Lower leg skin (tissue), 4 donors: ENCODE measurements around the gene ZDHHC3. TPM values are rescaled to one million over a fixed set of nuclear protein-coding genes. Genes with fewer than 3 reads are reported as not detected.

Experiments
- DNase-seq, 2 donors: peaks; one replicate each; pipeline ENCODE4 v3.0.0-alpha.2; 2019; ENCODE audit warnings: low spot score in 2 of 2
- H3K4me3 ChIP-seq: fragments of 200-600 bp; sonication (generic); 2 replicates; pipeline ENCODE4 v1.5.1; 2017; ENCODE audit warnings: mild to moderate bottlenecking, low read depth; ENCODE audit not compliant: poor library complexity, severe bottlenecking
- CTCF ChIP-seq, 3 donors: fragments of 450-650 bp; IDR thresholded peaks; one replicate each; pipeline ENCODE4 v1.5.1; 2016; ENCODE audit warnings: antibody characterized with exemption in 3 of 3, mild to moderate bottlenecking in 3 of 3, moderate library complexity in 2 of 3
- POLR2A ChIP-seq, 2 donors: fragments of 450-650 bp; IDR thresholded peaks; one replicate each; pipeline ENCODE4 v1.6.1; 2016 to 2017; ENCODE audit warnings: antibody characterized with exemption in 2 of 2, mild to moderate bottlenecking in 1 of 2, moderate library complexity in 1 of 2
- WGBS, 2 donors: methylation state at CpG; one replicate each; pipeline ENCODE4 v1.1.5; 2018; 5-methylcytosine and 5-hydroxymethylcytosine counted together
- intact Hi-C: fragments of 100-400 bp; cut with DNase I; formaldehyde crosslinking; loops from one replicate; pipeline ENCODE4 v1.15.0; 2023; ENCODE audit warnings: low total_unique reads
- total RNA-seq, 4 donors: library from RNA; depleted of rRNA; stranded (reverse); fragments of >200 nt; gene quantifications; one replicate each; pipeline ENCODE4 v1.1.0, GENCODE V29; 2016

Gene ZDHHC3
- total RNA-seq, 4 donors from 2014 or later = 146 to 177 (median 159) TPM

GRCh38 chr3:44923632-44924456 lies 52.1 kb downstream of the ZDHHC3 start:
- intact Hi-C loops = no loop called here
- WGBS, 2 donors = 68 to 73% methylated on average over 3 of the region's 3 CpGs
- no peak for TF ChIP-seq CTCF (IDR thresholded peaks at IDR 0.05)
- no peak for DNase-seq
- H3K4me3 ChIP-seq = no peak overlapping the region

- no peak for DNase-seq
- intact Hi-C loops = no loop called here
- 84% methylated on average over 3 of the region's 3 CpGs for WGBS, 2 donors
- TF ChIP-seq CTCF (IDR thresholded peaks at IDR 0.05) = no peak
- no peak for TF ChIP-seq POLR2A (IDR thresholded peaks at IDR 0.05)
- no peak overlapping the region for H3K4me3 ChIP-seq
These were observed 55.9 kb downstream of the ZDHHC3 start for GRCh38 chr3:44920081-44920480.

- WGBS, 2 donors = 55 to 89% methylated on average over 6 of the region's 6 CpGs
- DNase-seq = no peak
- H3K4me3 ChIP-seq = no peak overlapping the region
- TF ChIP-seq CTCF (IDR thresholded peaks at IDR 0.05) = no peak
- no peak for TF ChIP-seq POLR2A (IDR thresholded peaks at IDR 0.05)
- intact Hi-C loops = loop anchor here (10.0 kb wide), 2 partner anchors 116 to 384 kb away; no protein-coding TSS in a partner anchor
These were observed 57.4 kb downstream of the ZDHHC3 start for GRCh38 chr3:44918581-44918980.

- TF ChIP-seq POLR2A (IDR thresholded peaks at IDR 0.05) (no peak), CTCF (IDR thresholded peaks at IDR 0.05) (no peak)
- 89 to 91% methylated on average over 12 of the region's 12 CpGs for WGBS, 2 donors
- DNase-seq = no peak
- no peak overlapping the region for H3K4me3 ChIP-seq
- intact Hi-C loops = loop anchor here (10.0 kb wide), 2 partner anchors 117 to 383 kb away; no protein-coding TSS in a partner anchor
These were observed 57.9 kb downstream of the ZDHHC3 start for GRCh38 chr3:44918087-44918486.

- no peak for TF ChIP-seq POLR2A (IDR thresholded peaks at IDR 0.05)
- no peak for TF ChIP-seq CTCF (IDR thresholded peaks at IDR 0.05)
- whole genome bisulfite sequencing, 2 donors = 77 to 78% methylated on average over 8 of the region's 8 CpGs
- H3K4me3 ChIP-seq = no peak overlapping the region
- no peak for DNase-seq
- intact Hi-C loops = loop anchor here (10.0 kb wide), 2 partner anchors 119 to 381 kb away; no protein-coding TSS in a partner anchor
These were observed 60.1 kb downstream of the ZDHHC3 start for GRCh38 chr3:44915702-44916438.
